DMS114 treated with DMSO at 0.1 percent for 48 hours (cell line): Measurements from ENCODE around the gene KCNH5.
"Not testable (repeated sequence)": the region's sequence is repeated elsewhere in the genome, so short reads cannot be mapped to it uniquely, and the experiment has no call there.

Source experiments
- DNase-seq: peaks from one replicate; lab custom pipeline; 2025; ENCODE audit not compliant: unreplicated experiment; lab: John Stamatoyannopoulos, UW

KCNH5 gene

DNA sequence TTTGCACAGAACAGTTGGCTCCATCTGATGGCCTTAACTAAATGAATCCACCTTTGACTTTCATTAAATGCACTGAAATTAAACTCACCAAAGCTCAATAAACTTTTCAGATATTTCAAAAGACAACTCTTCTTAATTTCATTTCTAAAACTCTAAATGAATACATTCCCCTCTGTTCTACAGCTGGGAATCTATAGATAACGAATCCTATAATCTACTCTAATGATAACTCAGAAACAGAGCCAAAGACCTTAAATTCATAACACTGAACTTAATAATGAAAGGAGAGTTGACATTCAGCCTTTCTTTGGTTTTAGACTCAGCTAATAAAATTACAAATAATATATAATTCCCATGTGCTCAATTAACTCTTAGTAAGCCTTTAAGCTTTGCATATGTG, 150.5 kb downstream of the KCNH5 start:
- DNase-seq, result no peak

- no peak for DNase-seq
These were observed 155.9 kb downstream of the KCNH5 start for GRCh38 chr14:62889364-62889763.

DNA sequence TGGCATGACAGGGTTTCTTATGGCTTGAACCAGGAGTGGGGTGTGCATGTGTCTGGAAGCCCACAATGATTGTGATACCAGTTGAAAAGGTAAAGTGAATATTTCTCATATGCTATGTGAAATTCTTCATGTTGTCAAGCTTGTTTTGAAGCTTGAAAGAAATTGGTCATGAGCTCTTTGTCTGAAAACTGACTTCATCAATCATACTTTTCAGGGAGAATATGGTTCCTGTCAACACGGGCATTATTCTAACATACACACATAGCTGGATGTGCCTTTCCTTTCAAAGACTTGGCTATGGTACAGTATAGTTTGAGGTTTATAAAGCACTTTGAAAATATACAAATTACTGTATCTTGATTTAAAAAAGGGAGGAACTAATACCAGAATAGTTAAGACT, 158.8 kb downstream of the KCNH5 start:
- no peak for DNase-seq

GRCh38 chr14:62885451-62885850, 159.8 kb downstream of the KCNH5 start:
- DNase-seq, result no peak

GRCh38 chr14:62882967-62883366, 162.3 kb downstream of the KCNH5 start:
- DNase-seq, result no peak

- DNase-seq, result no peak
These were observed 178.9 kb downstream of the KCNH5 start for GRCh38 chr14:62866376-62866775.

DNA sequence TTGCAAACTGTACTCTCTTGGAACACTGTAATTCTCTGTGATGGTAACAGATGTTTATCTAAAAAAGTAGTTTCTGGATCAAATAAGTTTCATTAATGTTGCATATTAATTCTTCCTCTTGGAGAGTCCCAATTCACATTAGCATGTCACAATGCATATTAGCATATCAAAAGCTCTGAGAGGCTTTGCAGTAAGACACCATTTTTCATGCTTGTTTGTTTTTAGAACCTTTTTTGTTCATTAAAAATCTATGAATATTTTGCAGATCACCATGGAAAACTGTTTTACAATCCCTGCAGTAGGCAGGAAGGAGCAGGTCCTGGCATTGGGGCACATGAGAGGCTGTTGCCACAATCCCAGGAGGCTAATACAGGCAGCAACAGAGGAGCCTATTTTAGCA, 180.7 kb downstream of the KCNH5 start:
- DNase-seq, result no peak

GRCh38 chr14:62858011-62858410, 187.2 kb downstream of the KCNH5 start:
- not testable (repeated sequence) for DNase-seq

GRCh38 chr14:62854951-62855350, 190.3 kb downstream of the KCNH5 start:
- no peak for DNase-seq

- no peak for DNase-seq
These were observed 198.1 kb downstream of the KCNH5 start for GRCh38 chr14:62847168-62847567.

- no peak for DNase-seq
These were observed 200.7 kb downstream of the KCNH5 start for GRCh38 chr14:62844546-62844945.

DNA sequence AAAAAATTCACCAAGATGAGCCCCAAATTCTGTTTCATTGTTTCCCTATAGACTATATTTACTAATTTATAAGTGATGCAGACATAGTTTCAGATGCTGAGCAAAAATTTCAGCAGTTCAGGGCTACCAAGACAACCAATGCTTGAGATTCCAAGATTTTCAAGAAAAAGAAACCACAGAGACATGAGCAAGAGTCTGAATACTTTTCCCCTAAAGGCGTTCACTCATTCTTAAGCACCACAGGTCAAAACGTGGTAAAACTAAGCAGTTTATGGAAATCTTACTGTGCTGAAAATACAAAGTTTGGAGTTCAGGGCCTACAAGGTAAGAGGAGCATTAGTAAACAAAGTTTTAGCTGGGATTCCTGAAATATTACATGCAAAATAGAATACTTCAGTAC, 221.2 kb downstream of the KCNH5 start:
- DNase-seq, result no peak

GRCh38 chr14:62819931-62820330, 225.3 kb downstream of the KCNH5 start:
- DNase-seq, result no peak

GRCh38 chr14:62807636-62808035, 237.6 kb downstream of the KCNH5 start:
- DNase-seq, result no peak

DNA sequence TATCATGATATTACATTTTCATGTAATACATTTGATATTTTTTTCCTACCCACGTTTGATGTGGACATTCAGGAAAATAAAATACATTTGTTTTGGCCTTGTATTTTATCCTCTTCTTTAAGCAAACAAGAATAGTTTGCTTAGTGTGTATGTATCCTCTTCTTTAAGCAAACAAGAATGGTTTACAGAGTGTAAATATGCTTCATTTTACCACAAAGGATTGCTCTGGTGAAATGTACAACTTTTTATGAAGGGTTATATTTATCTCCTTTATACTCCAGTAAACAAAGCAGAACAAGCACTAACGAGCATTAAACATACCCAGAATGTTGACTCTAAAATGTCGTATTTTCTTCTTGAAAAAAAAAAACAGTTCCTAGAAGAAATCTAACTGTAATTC, 244.7 kb downstream of the KCNH5 start:
- DNase-seq, result no peak

DNA sequence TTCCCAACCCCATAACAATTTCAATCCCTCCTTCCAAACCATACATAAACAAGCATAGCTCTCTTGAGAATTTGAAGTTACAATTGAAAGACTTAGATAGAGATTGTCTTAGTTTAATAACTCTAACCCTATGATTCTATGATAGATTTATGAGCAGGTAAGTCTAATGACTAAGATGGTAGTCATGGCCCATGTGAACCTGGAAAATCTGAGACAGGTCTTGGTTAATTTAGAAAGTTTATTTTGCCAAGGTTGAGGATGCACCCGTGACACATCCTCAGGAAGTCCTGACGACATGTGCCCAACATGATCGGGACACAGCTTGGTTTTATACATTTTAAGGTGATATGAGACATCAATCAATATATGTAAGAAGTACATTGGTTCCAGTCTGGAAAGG, 248.8 kb downstream of the KCNH5 start:
- DNase-seq, result no peak

DNA sequence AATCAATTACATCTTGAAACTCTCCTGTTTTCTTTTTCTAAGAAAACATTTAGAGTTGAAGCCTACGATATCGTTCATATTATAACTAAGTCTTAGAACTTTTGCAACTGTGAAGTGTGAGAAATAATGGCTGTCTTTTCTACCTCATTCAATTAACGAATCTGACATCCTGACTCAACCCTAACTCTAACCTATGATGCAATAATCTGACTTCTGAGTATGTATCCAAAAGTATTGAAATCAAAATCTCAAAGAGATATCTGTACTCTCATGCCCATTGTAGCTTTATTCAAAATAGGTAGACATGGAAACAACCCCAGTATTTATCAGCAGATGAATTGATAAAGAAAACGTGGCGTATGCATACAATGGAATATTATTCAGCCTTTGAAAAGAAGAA, 252.7 kb downstream of the KCNH5 start:
- no peak for DNase-seq

- DNase-seq, result not testable (repeated sequence)
These were observed 263.9 kb downstream of the KCNH5 start for GRCh38 chr14:62781328-62781727.

GRCh38 chr14:62778852-62779251, 266.4 kb downstream of the KCNH5 start:
- no peak for DNase-seq

DNA sequence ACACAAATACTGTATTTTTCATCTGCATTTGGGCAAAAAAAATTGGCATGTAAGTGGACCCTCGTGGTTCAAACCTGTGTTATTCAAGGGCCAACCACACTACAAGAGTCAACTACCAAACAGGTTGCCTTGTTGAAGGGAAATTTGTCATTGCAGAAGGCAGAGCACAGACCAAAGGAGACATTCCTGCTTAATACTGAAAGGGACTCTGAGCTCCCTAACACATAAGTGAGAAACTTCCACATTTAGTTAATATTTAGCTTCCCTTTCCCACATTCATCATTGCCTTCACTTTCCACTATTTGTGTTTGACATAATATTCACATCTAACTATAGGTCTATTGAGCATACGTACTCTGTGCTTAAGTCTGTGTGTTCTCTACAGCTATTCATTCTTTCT, 266.9 kb downstream of the KCNH5 start:
- no peak for DNase-seq

- no peak for DNase-seq
These were observed 267.7 kb downstream of the KCNH5 start for GRCh38 chr14:62777510-62777909.

DNA sequence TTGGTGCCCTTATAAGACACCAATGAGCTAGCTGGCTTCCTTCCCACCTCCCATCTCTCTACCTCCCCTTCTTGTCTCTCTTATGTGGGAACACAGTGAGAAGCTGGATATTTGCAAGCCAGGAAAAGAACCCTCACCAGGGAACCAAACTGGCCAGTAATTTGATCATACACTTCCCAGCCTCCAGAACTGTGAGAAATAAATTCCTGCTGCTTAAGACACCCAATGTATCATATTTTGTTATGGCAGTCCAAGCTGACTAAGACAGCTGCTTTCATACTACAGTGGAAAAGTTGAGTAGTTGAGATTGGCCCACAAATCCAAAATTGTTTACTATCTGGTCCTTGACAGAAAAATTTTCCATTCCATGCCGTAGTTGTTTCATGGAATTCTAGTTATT, 269.0 kb downstream of the KCNH5 start:
- no peak for DNase-seq

GRCh38 chr14:62768753-62769152, 276.5 kb downstream of the KCNH5 start:
- no peak for DNase-seq

DNA sequence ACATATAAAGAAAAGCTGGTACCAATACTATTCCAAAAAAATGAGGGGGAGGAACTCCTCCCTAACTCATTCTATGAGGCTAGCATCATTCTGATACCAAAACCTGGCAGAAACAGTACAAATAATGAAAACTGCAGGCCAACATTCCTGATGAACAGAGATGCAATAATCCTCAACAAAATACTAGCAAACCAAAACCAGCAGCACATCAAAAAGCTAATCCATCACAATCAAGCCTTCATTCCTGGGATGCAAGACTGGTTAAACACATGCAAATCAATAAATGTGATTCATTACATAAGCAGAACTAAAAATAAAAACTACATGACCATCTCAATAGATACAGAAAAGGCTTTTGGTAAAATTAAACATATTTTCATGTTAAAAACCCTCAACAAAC, 281.3 kb downstream of the KCNH5 start:
- no peak for DNase-seq
